MM.1S (cell line): ENCODE data around the gene NGDN.

Experiments
- DNase-seq: peaks from one replicate; pipeline ENCODE4 v3.0.0-alpha.2; 2015
- H2AFZ ChIP-seq: fragments of 300-600 bp; sonication (generic); 2 replicates; pipeline ENCODE4 v1.6.0; 2016; ENCODE audit warnings: antibody characterized with exemption, low read length
- H3F3A ChIP-seq: fragments of 300-600 bp; sonication (generic); 2 replicates; pipeline ENCODE4 v1.6.1; 2016; ENCODE audit warnings: mild to moderate bottlenecking, antibody characterized with exemption, low read length, moderate library complexity, mixed read lengths; ENCODE audit not compliant: insufficient read depth
- H3K27ac ChIP-seq: fragments of 300-600 bp; sonication (generic); 2 replicates; pipeline ENCODE4 v1.5.1; 2016; ENCODE audit warnings: mild to moderate bottlenecking, low read length
- H3K27me3 ChIP-seq: fragments of 300-600 bp; sonication (generic); replicated peaks from 2 replicates; pipeline ENCODE4 v1.6.0; 2016; ENCODE audit warnings: low read length; ENCODE audit not compliant: insufficient read depth
- H3K36me3 ChIP-seq: fragments of 300-600 bp; sonication (generic); replicated peaks from 2 replicates; pipeline ENCODE4 v1.6.1; 2016; ENCODE audit warnings: mild to moderate bottlenecking, low read length, mixed read lengths; ENCODE audit not compliant: insufficient read depth
- H3K4me1 ChIP-seq: fragments of 300-600 bp; sonication (generic); 2 replicates; pipeline ENCODE4 v1.6.1; 2016; ENCODE audit warnings: low read length, mixed read lengths
- H3K4me2 ChIP-seq: fragments of 300-600 bp; sonication (generic); 2 replicates; pipeline ENCODE4 v1.6.0; 2016; ENCODE audit warnings: low read depth, low read length
- H3K4me3 ChIP-seq: fragments of 300-600 bp; sonication (generic); 2 replicates; pipeline ENCODE4 v1.5.1; 2016; ENCODE audit warnings: low read length, mixed read lengths
- H3K79me2 ChIP-seq: fragments of 300-600 bp; sonication (generic); 2 replicates; pipeline ENCODE4 v1.6.1; 2016; ENCODE audit warnings: mixed run types, low read length, mixed read lengths
- H3K9ac ChIP-seq: fragments of 300-600 bp; sonication (generic); 2 replicates; pipeline ENCODE4 v1.6.1; 2016; ENCODE audit warnings: low read length, mixed read lengths
- H3K9me2 ChIP-seq: fragments of 300-600 bp; sonication (generic); replicated peaks from 2 replicates; pipeline ENCODE4 v1.6.1; 2016; ENCODE audit warnings: mild to moderate bottlenecking, low read length, mixed read lengths; ENCODE audit not compliant: insufficient read depth
- H3K9me3 ChIP-seq: fragments of 300-600 bp; sonication (generic); replicated peaks from 2 replicates; pipeline ENCODE4 v1.6.1; 2016; ENCODE audit warnings: mild to moderate bottlenecking, low read length, mixed read lengths; ENCODE audit not compliant: insufficient read depth
- H4K20me1 ChIP-seq: fragments of 300-600 bp; sonication (generic); 2 replicates; pipeline ENCODE4 v1.6.1; 2016; ENCODE audit warnings: mild to moderate bottlenecking, low read length, moderate library complexity, mixed read lengths; ENCODE audit not compliant: insufficient read depth
- CTCF ChIP-seq: fragments of 300-600 bp; sonication (generic); IDR thresholded peaks from 2 replicates; pipeline ENCODE4 v1.5.1; 2016; ENCODE audit warnings: antibody characterized with exemption, low read length, mixed read lengths
- EZH2 ChIP-seq: fragments of 300-600 bp; sonication (generic); optimal IDR thresholded peaks from 2 replicates; pipeline ENCODE3; 2017; ENCODE audit warnings: low read depth, mild to moderate bottlenecking, antibody characterized with exemption, low read length, mixed read lengths
- EZH2phosphoT487 ChIP-seq: fragments of 300-600 bp; sonication (generic); IDR thresholded peaks from 2 replicates; pipeline ENCODE4 v1.6.1; 2018; ENCODE audit warnings: antibody characterized with exemption, low read length

NGDN gene

GRCh38 chr14:23432946-23433345, 36.6 kb upstream of the NGDN start:
- no peak for DNase-seq
- no peaks in the 10 kb centered on the region for H3K9me2 ChIP-seq
- H3K36me3 ChIP-seq = no peaks in the 10 kb centered on the region
- no peak overlapping the region for H2AFZ ChIP-seq
- H3K4me2 ChIP-seq = no peak overlapping the region
- no peak overlapping the region for H3K9ac ChIP-seq
- no peaks in the 10 kb centered on the region for H3K79me2 ChIP-seq
- H3K4me3 ChIP-seq = no peak overlapping the region
- no peaks in the 10 kb centered on the region for H3K27me3 ChIP-seq
- no peaks in the 10 kb centered on the region for H3F3A ChIP-seq
- no peaks in the 10 kb centered on the region for H4K20me1 ChIP-seq
- TF ChIP-seq EZH2 (no peak), CTCF (no peak), EZH2phosphoT487 (no peak)
- no peaks in the 10 kb centered on the region for H3K9me3 ChIP-seq
- H3K4me1 ChIP-seq = no peaks in the 10 kb centered on the region
- H3K27ac ChIP-seq = no peak overlapping the region

GRCh38 chr14:23433457-23433856, 36.0 kb upstream of the NGDN start:
- Histone ChIP-seq H3K9me2 (no peaks in the 10 kb centered on the region), H3K36me3 (no peaks in the 10 kb centered on the region), H3K9me3 (no peaks in the 10 kb centered on the region), H3F3A (no peaks in the 10 kb centered on the region), H3K4me2 (no peak overlapping the region), H3K27me3 (no peaks in the 10 kb centered on the region), H3K27ac (no peak overlapping the region), H3K79me2 (no peaks in the 10 kb centered on the region), H4K20me1 (no peaks in the 10 kb centered on the region), H3K4me1 (no peaks in the 10 kb centered on the region), H2AFZ (no peak overlapping the region), H3K4me3 (no peak overlapping the region), H3K9ac (no peak overlapping the region)
- DNase-seq = no peak
- no peak for TF ChIP-seq CTCF
- no peak for TF ChIP-seq EZH2phosphoT487
- TF ChIP-seq EZH2 = no peak

GRCh38 chr14:23434488-23435222, 34.8 kb upstream of the NGDN start:
- Histone ChIP-seq H3K9me3 (no peaks in the 10 kb centered on the region), H3K36me3 (no peaks in the 10 kb centered on the region), H2AFZ (no peak overlapping the region), H4K20me1 (no peaks in the 10 kb centered on the region), H3K79me2 (no peaks in the 10 kb centered on the region), H3K27me3 (no peaks in the 10 kb centered on the region), H3K4me3 (no peak overlapping the region), H3K4me2 (no peak overlapping the region), H3K4me1 (no peaks in the 10 kb centered on the region), H3F3A (no peaks in the 10 kb centered on the region), H3K9ac (no peak overlapping the region), H3K27ac (no peak overlapping the region), H3K9me2 (no peaks in the 10 kb centered on the region)
- no peak for DNase-seq
- TF ChIP-seq CTCF (no peak), EZH2 (no peak), EZH2phosphoT487 (no peak)
